Loucy (cell line): Measurements from ENCODE around the gene MUC20.

Experiments
- EZH2phosphoT487 ChIP-seq: fragments of 200-600 bp; IDR thresholded peaks from 2 replicates; pipeline ENCODE4 v1.6.1; 2018; ENCODE audit warnings: antibody characterized with exemption, mild to moderate bottlenecking, moderate library complexity, borderline replicate concordance
- TF ChIP-seq, protein P1 (sequence below): fragments of 200-600 bp; sonication (generic); conservative IDR thresholded peaks from 2 replicates; pipeline ENCODE4 v1.5.1; 2014; ENCODE audit warnings: mild to moderate bottlenecking, antibody characterized with exemption, low read length

DNA sequence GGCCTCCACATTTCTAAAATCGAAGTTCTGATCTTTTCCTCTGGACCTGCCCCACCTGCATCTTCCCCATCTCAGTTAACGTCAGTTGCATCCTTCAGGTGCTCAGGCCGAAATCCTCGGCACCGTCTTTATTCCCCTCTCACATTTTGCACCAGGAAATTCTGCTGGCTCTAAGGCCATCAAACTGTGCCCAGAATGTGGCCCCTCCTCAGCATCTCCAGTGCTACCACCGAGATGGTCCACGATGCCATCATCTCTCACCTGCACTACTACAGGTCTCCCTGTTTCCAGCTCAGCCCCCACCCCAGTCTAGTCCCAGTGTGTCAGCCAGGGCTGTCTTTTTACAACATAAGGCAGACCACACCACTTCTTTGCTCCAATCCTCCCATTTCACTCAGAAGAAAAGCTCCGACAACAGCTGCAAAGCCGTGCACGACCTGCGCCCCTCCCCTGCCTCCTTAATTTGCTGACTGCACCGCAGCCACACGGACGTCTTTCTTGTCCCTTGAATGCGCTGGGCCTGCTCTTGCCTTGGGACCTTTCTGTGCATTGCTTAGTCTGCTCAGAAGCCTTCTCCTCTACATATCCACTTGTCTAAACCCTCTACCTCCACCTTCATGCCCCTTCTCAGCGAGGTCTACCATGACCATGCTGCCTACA, 14.4 kb downstream of the MUC20 start:
- TF ChIP-seq, protein P1, sequence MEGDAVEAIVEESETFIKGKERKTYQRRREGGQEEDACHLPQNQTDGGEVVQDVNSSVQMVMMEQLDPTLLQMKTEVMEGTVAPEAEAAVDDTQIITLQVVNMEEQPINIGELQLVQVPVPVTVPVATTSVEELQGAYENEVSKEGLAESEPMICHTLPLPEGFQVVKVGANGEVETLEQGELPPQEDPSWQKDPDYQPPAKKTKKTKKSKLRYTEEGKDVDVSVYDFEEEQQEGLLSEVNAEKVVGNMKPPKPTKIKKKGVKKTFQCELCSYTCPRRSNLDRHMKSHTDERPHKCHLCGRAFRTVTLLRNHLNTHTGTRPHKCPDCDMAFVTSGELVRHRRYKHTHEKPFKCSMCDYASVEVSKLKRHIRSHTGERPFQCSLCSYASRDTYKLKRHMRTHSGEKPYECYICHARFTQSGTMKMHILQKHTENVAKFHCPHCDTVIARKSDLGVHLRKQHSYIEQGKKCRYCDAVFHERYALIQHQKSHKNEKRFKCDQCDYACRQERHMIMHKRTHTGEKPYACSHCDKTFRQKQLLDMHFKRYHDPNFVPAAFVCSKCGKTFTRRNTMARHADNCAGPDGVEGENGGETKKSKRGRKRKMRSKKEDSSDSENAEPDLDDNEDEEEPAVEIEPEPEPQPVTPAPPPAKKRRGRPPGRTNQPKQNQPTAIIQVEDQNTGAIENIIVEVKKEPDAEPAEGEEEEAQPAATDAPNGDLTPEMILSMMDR: no peak
- TF ChIP-seq EZH2phosphoT487: no peak
